ENCODE data around the gene PRSS21. TPM values are rescaled to one million over a fixed set of nuclear protein-coding genes. Genes with fewer than 3 reads are reported as not detected.

PRSS21 gene
- total RNA-seq, 2 experiments from 2014 or later: 5.2 to 6.0 TPM

GRCh38 chr16:2775131-2775716 lies 41.8 kb upstream of the PRSS21 start:
- ChIA-PET CTCF (interaction anchor here (1.4 to 1.5 kb wide), 2 partner anchors 22 to 93 kb away, joined by 4 to 5 read pairs; no protein-coding TSS in a partner anchor), POLR2A (interaction anchor here (0.7 to 8.4 kb wide), 2 partner anchors 23 to 205 kb away, joined by 3 to 60 read pairs; partner anchors contain the start of genes PKMYT1 and SRRM2)
- H3K4me1 Mint-ChIP-seq (ENCODE audit: low read depth): peaks cover 34% of the 10 kb centered on the region
- no peaks in the 10 kb centered on the region for H3K9me3 Mint-ChIP-seq (ENCODE audit: insufficient read depth)
- DNase-seq (no peak), ATAC-seq (no peak)
- no peak overlapping the region for H3K27ac Mint-ChIP-seq
- H3K4me3 Mint-ChIP-seq: peak overlapping the region; percentile 40
- peaks cover 34% of the 10 kb centered on the region for H3K36me3 Mint-ChIP-seq (ENCODE audit: low read depth)
- H3K27me3 Mint-ChIP-seq (ENCODE audit: low read depth): no peaks in the 10 kb centered on the region

DNA sequence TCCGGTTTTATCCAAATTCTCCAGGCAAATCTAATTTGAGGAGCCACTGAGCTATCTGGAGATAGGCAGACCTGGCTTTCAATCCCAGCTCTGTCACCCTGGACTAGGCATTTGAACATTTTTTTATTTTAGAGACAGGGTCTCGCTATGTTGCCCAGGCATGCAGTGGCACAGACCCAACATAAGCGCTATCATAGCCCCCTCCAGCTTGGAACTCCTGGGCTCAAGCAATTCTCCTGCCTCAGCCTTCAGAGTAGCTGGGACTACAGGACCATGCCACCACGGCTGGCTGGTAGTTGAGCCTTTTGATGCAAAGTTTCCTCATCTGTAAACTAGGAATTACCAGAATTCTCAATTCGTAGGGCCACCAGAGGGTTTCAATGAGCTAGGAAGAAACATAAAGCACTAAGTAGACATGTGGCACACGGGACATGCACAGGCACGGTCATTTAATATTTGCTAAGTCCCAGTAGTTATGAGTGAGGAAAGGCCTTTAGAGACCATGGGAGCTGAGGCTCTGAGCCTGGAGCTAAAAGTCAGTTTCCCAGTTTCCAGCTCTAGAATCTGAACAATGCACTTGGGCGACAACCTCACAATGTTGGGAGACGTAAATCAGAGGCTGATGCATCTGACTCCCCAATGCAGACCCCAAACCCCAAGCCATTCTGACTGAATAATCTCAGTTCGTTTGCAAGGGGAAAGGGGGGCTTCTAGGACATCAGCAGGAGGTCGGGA lies 41.1 kb upstream of the PRSS21 start:
- Mint-ChIP-seq H3K36me3 (ENCODE audit: low read depth) (peaks cover 30% of the 10 kb centered on the region), H3K4me3 (peak overlapping the region; percentile 85), H3K4me1 (ENCODE audit: low read depth) (peaks cover 38% of the 10 kb centered on the region), H3K9me3 (ENCODE audit: insufficient read depth) (no peaks in the 10 kb centered on the region), H3K27ac (peak overlapping the region; percentile 87), H3K27me3 (ENCODE audit: low read depth) (no peaks in the 10 kb centered on the region)
- CTCF ChIA-PET: interaction anchor here (0.8 to 1.4 kb wide), 2 partner anchors 22 to 92 kb away, joined by 3 to 5 read pairs; no protein-coding TSS in a partner anchor
- ATAC-seq: no peak
- POLR2A ChIA-PET: interaction anchor here (0.7 to 8.4 kb wide), 3 partner anchors 9 to 204 kb away, joined by 3 to 60 read pairs (median 4); partner anchors contain the start of genes PKMYT1 and SRRM2
- no peak for DNase-seq

DNA sequence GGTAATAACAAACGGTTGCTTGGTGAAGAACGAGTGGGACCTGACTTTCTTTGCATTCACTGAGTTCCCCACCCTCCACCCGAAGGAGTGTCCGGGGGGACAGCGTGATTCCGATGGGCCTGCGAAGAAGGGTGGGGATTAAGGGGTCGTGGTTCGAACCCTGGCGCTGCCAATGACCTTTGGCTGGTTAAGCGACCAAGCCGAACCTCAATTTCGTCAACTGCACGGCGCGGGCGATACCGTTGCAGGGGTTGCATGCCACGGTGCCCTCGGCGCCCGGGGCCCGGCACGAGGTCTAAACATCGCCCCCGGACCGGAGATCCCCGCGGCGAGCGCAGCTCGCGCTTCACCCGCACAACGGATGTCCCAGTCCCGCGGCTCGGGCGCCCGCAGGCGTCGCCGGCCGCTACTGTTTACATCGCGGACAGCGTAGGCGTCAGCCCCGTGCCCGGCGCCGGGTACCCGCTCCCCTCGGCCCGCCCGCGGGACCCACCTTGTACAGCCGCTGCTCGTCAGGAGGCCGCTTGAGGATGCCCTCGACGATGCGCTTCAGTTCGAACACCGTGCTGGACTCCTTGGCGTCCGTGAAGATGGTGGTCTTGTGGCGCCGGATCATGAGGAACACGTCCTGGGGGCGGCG lies 40.4 kb upstream of the PRSS21 start:
- H3K27ac Mint-ChIP-seq: peak overlapping the region; percentile 87
- H3K9me3 Mint-ChIP-seq (ENCODE audit: insufficient read depth): no peaks in the 10 kb centered on the region
- DNase-seq (peak; percentile 42), ATAC-seq (peak; percentile 42)
- H3K4me3 Mint-ChIP-seq: peak overlapping the region; percentile 85
- H3K27me3 Mint-ChIP-seq (ENCODE audit: low read depth): no peaks in the 10 kb centered on the region
- peaks cover 25% of the 10 kb centered on the region for H3K36me3 Mint-ChIP-seq (ENCODE audit: low read depth)
- ChIA-PET CTCF (interaction anchor here (0.8 to 1.4 kb wide), 3 partner anchors 23 to 92 kb away, joined by 3 to 5 read pairs (median 3); no protein-coding TSS in a partner anchor), POLR2A (interaction anchor here (0.6 to 8.4 kb wide), 4 partner anchors 10 to 92 kb away, joined by 3 to 60 read pairs (median 5); partner anchors contain the start of gene SRRM2)
- peaks cover 38% of the 10 kb centered on the region for H3K4me1 Mint-ChIP-seq (ENCODE audit: low read depth)

DNA sequence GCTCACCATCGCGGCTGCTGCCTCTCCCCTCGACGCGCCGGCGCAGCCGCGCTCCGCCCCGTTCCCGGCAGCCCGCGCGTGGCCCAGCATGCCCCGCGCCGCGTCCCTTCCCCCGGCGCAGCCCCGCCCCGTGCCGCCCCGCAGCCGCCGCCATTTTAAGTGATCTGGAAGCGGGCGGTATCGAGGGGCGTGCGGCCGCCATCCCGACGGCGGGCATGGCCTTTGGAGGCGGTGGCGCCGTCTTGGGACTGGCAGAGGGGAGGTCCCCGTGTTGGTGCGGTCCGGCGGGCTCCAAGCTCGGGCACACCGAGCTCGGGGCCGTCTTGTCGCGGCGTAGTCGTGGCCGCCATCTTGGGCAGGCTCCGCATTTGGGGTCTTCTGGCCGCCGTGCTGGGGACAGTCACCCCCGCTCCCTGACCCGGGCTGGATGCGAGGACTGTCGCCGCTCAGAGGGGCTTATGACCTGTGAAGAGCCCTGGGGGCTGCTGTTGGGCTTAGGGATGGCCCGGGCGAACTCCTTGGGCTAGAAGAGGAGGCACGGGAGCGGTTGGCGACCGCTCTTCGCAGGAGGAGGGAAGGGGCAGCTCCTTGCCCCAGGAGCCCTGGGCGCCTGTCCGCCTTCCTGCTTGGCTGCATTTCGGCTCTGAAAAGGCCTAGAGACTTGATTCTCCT lies 39.7 kb upstream of the PRSS21 start, which contains the start of gene ELOB:
ELOB (minus strand) TSS at position 50 of the 672 bp plus-strand sequence; CDS start at position 9, 41 bp downstream.
- H3K4me1 Mint-ChIP-seq (ENCODE audit: low read depth): peaks cover 38% of the 10 kb centered on the region
- H3K36me3 Mint-ChIP-seq (ENCODE audit: low read depth): peaks cover 19% of the 10 kb centered on the region
- H3K4me3 Mint-ChIP-seq: peak within 1 kb of the TSS; percentile 96
- peak; percentile 91 for DNase-seq
- CTCF ChIA-PET: interaction anchor here (1.0 to 1.7 kb wide), 3 partner anchors 91 to 150 kb away, joined by 3 to 4 read pairs (median 3); no protein-coding TSS in a partner anchor
- no peaks in the 10 kb centered on the region for H3K27me3 Mint-ChIP-seq (ENCODE audit: low read depth)
- POLR2A ChIA-PET: interaction anchor here (0.6 to 8.4 kb wide), 12 partner anchors 10 to 523 kb away, joined by 3 to 60 read pairs (median 3); partner anchors contain the start of genes FLYWCH1, KCTD5 and SRRM2
- peak within 1 kb of the TSS; percentile 97 for H3K27ac Mint-ChIP-seq
- ATAC-seq: peak; percentile 92
- H3K9me3 Mint-ChIP-seq (ENCODE audit: insufficient read depth): no peaks in the 10 kb centered on the region

- ATAC-seq: peak; percentile 20
Observed at GRCh38 chr16:2777903-2778629, 39.0 kb upstream of the PRSS21 start.

DNA sequence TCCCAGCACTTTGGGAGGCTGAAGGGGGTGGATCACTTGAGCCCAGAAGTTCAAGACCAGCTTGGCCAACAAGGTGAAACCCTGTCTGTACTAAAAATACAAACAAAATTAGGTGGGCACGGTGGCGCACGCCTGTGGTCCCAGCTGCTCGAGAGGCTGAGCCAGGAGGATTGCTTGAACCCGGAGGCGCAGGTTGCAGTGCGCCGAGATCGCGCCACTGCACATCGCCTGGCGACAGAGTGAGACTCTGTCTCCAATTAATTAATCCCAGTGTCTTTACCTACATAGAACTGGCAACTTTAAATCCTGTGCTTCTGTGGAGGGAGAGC lies 38.4 kb upstream of the PRSS21 start:
- Mint-ChIP-seq H3K27ac (peak overlapping the region; percentile 97), H3K9me3 (ENCODE audit: insufficient read depth) (no peaks in the 10 kb centered on the region), H3K4me1 (ENCODE audit: low read depth) (peaks cover 37% of the 10 kb centered on the region), H3K4me3 (peak overlapping the region; percentile 96), H3K27me3 (ENCODE audit: low read depth) (no peaks in the 10 kb centered on the region), H3K36me3 (ENCODE audit: low read depth) (peaks cover 9% of the 10 kb centered on the region)
- CTCF ChIA-PET: interaction anchor here (1.4 to 1.7 kb wide), 2 partner anchors 90 to 148 kb away, joined by 4 to 5 read pairs; no protein-coding TSS in a partner anchor
- DNase-seq (no peak), ATAC-seq (no peak)
- POLR2A ChIA-PET: interaction anchor here (0.6 to 8.4 kb wide), 8 partner anchors 10 to 191 kb away, joined by 3 to 60 read pairs (median 4); partner anchors contain the start of genes FLYWCH1, FLYWCH2, KCTD5 and SRRM2

More at GRCh38 chr16:2777903-2778629, 39.0 kb upstream of the PRSS21 start:
- Mint-ChIP-seq H3K4me3 (peak overlapping the region; percentile 96), H3K4me1 (ENCODE audit: low read depth) (peaks cover 38% of the 10 kb centered on the region), H3K27me3 (ENCODE audit: low read depth) (no peaks in the 10 kb centered on the region), H3K36me3 (ENCODE audit: low read depth) (peaks cover 14% of the 10 kb centered on the region), H3K9me3 (ENCODE audit: insufficient read depth) (no peaks in the 10 kb centered on the region), H3K27ac (peak overlapping the region; percentile 97)
- ChIA-PET POLR2A (interaction anchor here (0.6 to 8.4 kb wide), 13 partner anchors 10 to 524 kb away, joined by 3 to 60 read pairs (median 3); partner anchors contain the start of genes FLYWCH1, FLYWCH2, KCTD5 and SRRM2), CTCF (interaction anchor here (1.0 to 1.7 kb wide), 4 partner anchors 90 to 149 kb away, joined by 3 to 5 read pairs (median 4); no protein-coding TSS in a partner anchor)
- peak; percentile 46 for DNase-seq

- peaks cover 37% of the 10 kb centered on the region for H3K4me1 Mint-ChIP-seq (ENCODE audit: low read depth)
- ATAC-seq (no peak), DNase-seq (no peak)
- no peaks in the 10 kb centered on the region for H3K9me3 Mint-ChIP-seq (ENCODE audit: insufficient read depth)
- no peaks in the 10 kb centered on the region for H3K27me3 Mint-ChIP-seq (ENCODE audit: low read depth)
- H3K27ac Mint-ChIP-seq: peak overlapping the region; percentile 97
- ChIA-PET POLR2A (interaction anchor here (8.4 kb wide), 1 partner anchor 27 kb away, joined by 60 read pairs; the partner anchor contains the start of gene SRRM2), CTCF (interaction anchor here (1.4 kb wide), 1 partner anchor 89 kb away, joined by 5 read pairs; no protein-coding TSS in a partner anchor)
- H3K36me3 Mint-ChIP-seq (ENCODE audit: low read depth): peaks cover 6% of the 10 kb centered on the region
- H3K4me3 Mint-ChIP-seq: peak overlapping the region; percentile 96
Observed at GRCh38 chr16:2779151-2779920, 37.7 kb upstream of the PRSS21 start.

GRCh38 chr16:2779978-2780898 lies 36.8 kb upstream of the PRSS21 start:
- DNase-seq (no peak), ATAC-seq (no peak)
- H3K4me3 Mint-ChIP-seq: peak overlapping the region; percentile 15
- ChIA-PET CTCF (no interaction called here), POLR2A (no interaction called here)
- H3K36me3 Mint-ChIP-seq (ENCODE audit: low read depth): peaks cover 6% of the 10 kb centered on the region
- peaks cover 36% of the 10 kb centered on the region for H3K4me1 Mint-ChIP-seq (ENCODE audit: low read depth)
- peak overlapping the region; percentile 43 for H3K27ac Mint-ChIP-seq
- no peaks in the 10 kb centered on the region for H3K27me3 Mint-ChIP-seq (ENCODE audit: low read depth)
- no peaks in the 10 kb centered on the region for H3K9me3 Mint-ChIP-seq (ENCODE audit: insufficient read depth)

GRCh38 chr16:2782583-2783351 lies 34.3 kb upstream of the PRSS21 start:
- H3K36me3 Mint-ChIP-seq (ENCODE audit: low read depth): peaks cover 5% of the 10 kb centered on the region
- no peaks in the 10 kb centered on the region for H3K9me3 Mint-ChIP-seq (ENCODE audit: insufficient read depth)
- ChIA-PET POLR2A (no interaction called here), CTCF (no interaction called here)
- peaks cover 6% of the 10 kb centered on the region for H3K27me3 Mint-ChIP-seq (ENCODE audit: low read depth)
- no peak overlapping the region for H3K27ac Mint-ChIP-seq
- ATAC-seq (no peak), DNase-seq (no peak)
- H3K4me1 Mint-ChIP-seq (ENCODE audit: low read depth): peaks cover 31% of the 10 kb centered on the region
- H3K4me3 Mint-ChIP-seq: no peak overlapping the region
